Neural cell (in vitro differentiated cells): ENCODE data around the gene RAB1A. TPM values are rescaled to one million over a fixed set of nuclear protein-coding genes. Genes with fewer than 3 reads are reported as not detected.

ENCODE experiments used
- H2AFZ ChIP-seq: fragments of 200-600, 300-800 bp; sonication (generic), shearing (Covaris generic); 2 replicates; pipeline ENCODE4 v1.6.0; 2014; ENCODE audit warnings: low read depth, mild to moderate bottlenecking, antibody characterized with exemption, low read length, moderate library complexity
- H3F3A ChIP-seq: fragments of 200-600 bp; shearing (Covaris generic); 2 replicates; pipeline ENCODE4 v1.6.1; 2016; ENCODE audit warnings: mild to moderate bottlenecking, moderate library complexity, mixed read lengths, antibody characterized with exemption, low read length; ENCODE audit not compliant: insufficient read depth, poor library complexity, severe bottlenecking
- H3K27ac ChIP-seq: fragments of 200-600, 300-800 bp; sonication (generic), shearing (Covaris generic); 2 replicates; pipeline ENCODE4 v1.5.1; 2014; ENCODE audit warnings: mild to moderate bottlenecking, low read length, moderate library complexity
- H3K27me3 ChIP-seq: fragments of 300-800, 200-600 bp; sonication (generic), shearing (Covaris generic); 2 replicates; pipeline ENCODE4 v1.6.0; 2014; ENCODE audit warnings: mild to moderate bottlenecking, low read depth, low read length, moderate library complexity; ENCODE audit not compliant: insufficient read depth
- H3K36me3 ChIP-seq: fragments of 300-800, 200-600 bp; sonication (generic), shearing (Covaris generic); 2 replicates; pipeline ENCODE4 v1.5.1; 2014; ENCODE audit warnings: mild to moderate bottlenecking, antibody characterized with exemption, low read length, moderate library complexity; ENCODE audit not compliant: insufficient read depth
- H3K4me2 ChIP-seq: fragments of 300-800, 200-600 bp; sonication (generic), shearing (Covaris generic); 2 replicates; pipeline ENCODE4 v1.6.0; 2014; ENCODE audit warnings: mild to moderate bottlenecking, low read length
- H3K4me3 ChIP-seq: fragments of 300-800, 200-600 bp; sonication (generic), shearing (Covaris generic); 2 replicates; pipeline ENCODE4 v1.5.1; 2014; ENCODE audit warnings: mild to moderate bottlenecking, low read length, moderate library complexity
- H3K79me2 ChIP-seq: fragments of 200-600 bp; shearing (Covaris generic); replicated peaks from 2 replicates; pipeline ENCODE4 v1.6.0; 2014; ENCODE audit warnings: mild to moderate bottlenecking, low read length, moderate library complexity; ENCODE audit not compliant: insufficient read depth
- H3K9ac ChIP-seq: fragments of 300-800, 200-600 bp; sonication (generic), shearing (Covaris generic); 2 replicates; pipeline ENCODE4 v1.6.1; 2016; ENCODE audit warnings: mild to moderate bottlenecking, low read length, mixed read lengths
- H3K9me2 ChIP-seq: fragments of 200-600 bp; shearing (Covaris generic); 2 replicates; pipeline ENCODE4 v1.6.1; 2016; ENCODE audit warnings: mild to moderate bottlenecking, low read length, mixed read lengths; ENCODE audit not compliant: insufficient read depth
- H3K9me3 ChIP-seq: fragments of 200-600, 300-800 bp; sonication (generic), shearing (Covaris generic); 2 replicates; pipeline ENCODE4 v1.6.1; 2016; ENCODE audit warnings: mild to moderate bottlenecking, mixed run types, low read length, moderate library complexity, mixed read lengths
- H4K20me1 ChIP-seq: fragments of 200-600 bp; shearing (Covaris generic); 2 replicates; pipeline ENCODE4 v1.6.1; 2016; ENCODE audit warnings: mild to moderate bottlenecking, mixed run types; ENCODE audit not compliant: insufficient read depth
- CTCF ChIP-seq: fragments of 450-650 bp; IDR thresholded peaks from 2 replicates; pipeline ENCODE4 v1.5.1; 2014; ENCODE audit warnings: antibody characterized with exemption, mild to moderate bottlenecking, moderate library complexity; ENCODE audit not compliant: poor library complexity, severe bottlenecking
- EP300 ChIP-seq: fragments of 450-650 bp; conservative IDR thresholded peaks from 2 replicates; pipeline ENCODE4 v1.6.1; 2014; ENCODE audit warnings: antibody characterized with exemption, mild to moderate bottlenecking, moderate library complexity; ENCODE audit not compliant: poor library complexity, severe bottlenecking
- EZH2 ChIP-seq: fragments of 200-600, 300-800 bp; shearing (Covaris generic), sonication (generic); IDR thresholded peaks from 2 replicates; pipeline ENCODE4 v1.6.1; 2014; ENCODE audit warnings: antibody characterized with exemption, low read length, borderline replicate concordance, mild to moderate bottlenecking; ENCODE audit not compliant: insufficient read depth, poor library complexity, severe bottlenecking
- MXI1 ChIP-seq: fragments of 450-650 bp; conservative IDR thresholded peaks from 2 replicates; pipeline ENCODE4 v1.6.1; 2014; ENCODE audit warnings: antibody characterized with exemption, mild to moderate bottlenecking; ENCODE audit not compliant: poor library complexity, severe bottlenecking
- POLR2AphosphoS5 ChIP-seq: IDR thresholded peaks from 2 replicates; pipeline ENCODE4 v1.6.1; 2012
- RAD21 ChIP-seq: fragments of 450-650 bp; conservative IDR thresholded peaks from 2 replicates; pipeline ENCODE4 v1.6.1; 2014; ENCODE audit warnings: antibody characterized with exemption, mild to moderate bottlenecking, moderate library complexity
- SMC3 ChIP-seq: fragments of 450-650 bp; conservative IDR thresholded peaks from 2 replicates; pipeline ENCODE4 v1.6.1; 2014; ENCODE audit warnings: antibody characterized with exemption, mild to moderate bottlenecking, moderate library complexity; ENCODE audit not compliant: poor library complexity
- TAF1 ChIP-seq: IDR thresholded peaks from 2 replicates; pipeline ENCODE4 v1.6.1; 2012; ENCODE audit warnings: low read depth
- polyA plus RNA-seq: library from polyadenylated mRNA; depleted of rRNA; stranded (reverse); fragments of >200 nt; gene quantifications from 2 replicates; pipeline ENCODE4 v1.2.3, GENCODE V29; 2014
- TF ChIP-seq, protein P1 (sequence below): IDR thresholded peaks from 2 replicates; pipeline ENCODE4 v1.6.1; 2012; ENCODE audit warnings: borderline replicate concordance

The RAB1A gene
- polyA plus RNA-seq, 1 donor from 2014 or later, result 240 TPM

DNA sequence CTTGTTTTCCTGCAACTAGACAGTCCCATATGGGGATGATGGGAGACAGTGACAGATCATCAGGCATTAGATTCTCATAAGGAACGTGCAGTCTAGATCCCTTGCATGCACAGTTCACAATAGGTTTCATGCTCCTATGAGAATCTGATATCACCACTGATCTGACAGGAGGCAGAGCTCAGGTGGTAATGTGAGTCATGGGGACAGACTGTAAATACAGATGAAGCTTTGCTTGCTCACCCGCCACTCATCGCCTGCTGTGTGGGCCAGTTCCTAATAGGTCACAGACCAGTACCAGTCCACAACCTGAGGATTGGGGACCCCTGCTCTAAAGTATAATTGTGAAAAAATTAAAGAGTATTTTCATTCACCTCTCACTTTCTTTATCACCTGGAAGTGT lies 23.6 kb upstream of the RAB1A start:
- Histone ChIP-seq H4K20me1 (no peaks in the 10 kb centered on the region), H3F3A (no peaks in the 10 kb centered on the region), H3K27ac (no peak overlapping the region), H3K9ac (no peak overlapping the region), H3K9me3 (no peaks in the 10 kb centered on the region), H3K27me3 (no peaks in the 10 kb centered on the region), H2AFZ (no peak overlapping the region), H3K79me2 (no peaks in the 10 kb centered on the region), H3K4me2 (no peak overlapping the region), H3K4me3 (no peak overlapping the region), H3K36me3 (no peaks in the 10 kb centered on the region), H3K9me2 (no peaks in the 10 kb centered on the region)
- TF ChIP-seq CTCF (no peak), EP300 (no peak), POLR2AphosphoS5 (no peak)

GRCh38 chr2:65146078-65146477 lies 16.2 kb upstream of the RAB1A start:
- TF ChIP-seq CTCF (no peak), MXI1 (no peak), POLR2AphosphoS5 (no peak), EZH2 (no peak), RAD21 (no peak), SMC3 (no peak), TAF1 (no peak), EP300 (no peak)
- TF ChIP-seq, protein P1, sequence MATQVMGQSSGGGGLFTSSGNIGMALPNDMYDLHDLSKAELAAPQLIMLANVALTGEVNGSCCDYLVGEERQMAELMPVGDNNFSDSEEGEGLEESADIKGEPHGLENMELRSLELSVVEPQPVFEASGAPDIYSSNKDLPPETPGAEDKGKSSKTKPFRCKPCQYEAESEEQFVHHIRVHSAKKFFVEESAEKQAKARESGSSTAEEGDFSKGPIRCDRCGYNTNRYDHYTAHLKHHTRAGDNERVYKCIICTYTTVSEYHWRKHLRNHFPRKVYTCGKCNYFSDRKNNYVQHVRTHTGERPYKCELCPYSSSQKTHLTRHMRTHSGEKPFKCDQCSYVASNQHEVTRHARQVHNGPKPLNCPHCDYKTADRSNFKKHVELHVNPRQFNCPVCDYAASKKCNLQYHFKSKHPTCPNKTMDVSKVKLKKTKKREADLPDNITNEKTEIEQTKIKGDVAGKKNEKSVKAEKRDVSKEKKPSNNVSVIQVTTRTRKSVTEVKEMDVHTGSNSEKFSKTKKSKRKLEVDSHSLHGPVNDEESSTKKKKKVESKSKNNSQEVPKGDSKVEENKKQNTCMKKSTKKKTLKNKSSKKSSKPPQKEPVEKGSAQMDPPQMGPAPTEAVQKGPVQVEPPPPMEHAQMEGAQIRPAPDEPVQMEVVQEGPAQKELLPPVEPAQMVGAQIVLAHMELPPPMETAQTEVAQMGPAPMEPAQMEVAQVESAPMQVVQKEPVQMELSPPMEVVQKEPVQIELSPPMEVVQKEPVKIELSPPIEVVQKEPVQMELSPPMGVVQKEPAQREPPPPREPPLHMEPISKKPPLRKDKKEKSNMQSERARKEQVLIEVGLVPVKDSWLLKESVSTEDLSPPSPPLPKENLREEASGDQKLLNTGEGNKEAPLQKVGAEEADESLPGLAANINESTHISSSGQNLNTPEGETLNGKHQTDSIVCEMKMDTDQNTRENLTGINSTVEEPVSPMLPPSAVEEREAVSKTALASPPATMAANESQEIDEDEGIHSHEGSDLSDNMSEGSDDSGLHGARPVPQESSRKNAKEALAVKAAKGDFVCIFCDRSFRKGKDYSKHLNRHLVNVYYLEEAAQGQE, result no peak
- no peaks in the 10 kb centered on the region for H3K27me3 ChIP-seq
- no peaks in the 10 kb centered on the region for H3K9me3 ChIP-seq
- no peaks in the 10 kb centered on the region for H4K20me1 ChIP-seq
- no peaks in the 10 kb centered on the region for H3K36me3 ChIP-seq
- no peak overlapping the region for H3K4me3 ChIP-seq
- no peaks in the 10 kb centered on the region for H3F3A ChIP-seq
- H3K79me2 ChIP-seq, result no peaks in the 10 kb centered on the region
- H3K4me2 ChIP-seq, result no peak overlapping the region
- no peak overlapping the region for H3K9ac ChIP-seq
- no peak overlapping the region for H2AFZ ChIP-seq
- H3K27ac ChIP-seq, result no peak overlapping the region
- no peaks in the 10 kb centered on the region for H3K9me2 ChIP-seq
